Activated CD4-positive, alpha-beta T cell treated with anti-CD3 and anti-CD28 coated beads, Interleukin-2, amount 10 ng/mL, durations not matched to agents 24 days and 14 days (primary cell): ENCODE results near the gene GTF2H2C. TPM values are rescaled to one million over a fixed set of nuclear protein-coding genes. Genes with fewer than 3 reads are reported as not detected.
A peak's percentile ranks its signal among the peaks of the same experiment; 100 is the strongest.
"Not testable (repeated sequence)": the region's sequence is repeated elsewhere in the genome, so short reads cannot be mapped to it uniquely, and the experiment has no call there.

Experiments
- DNase-seq: peaks from one replicate; pipeline ENCODE4 v3.0.0; 2022
- H3K27ac Mint-ChIP-seq: one replicate; pipeline ENCODE4 v1.8.0; 2022; ENCODE audit warnings: mild to moderate bottlenecking, mixed read lengths
- H3K27me3 Mint-ChIP-seq: one replicate; pipeline ENCODE4 v1.8.0; 2022; ENCODE audit warnings: mixed read lengths
- H3K36me3 Mint-ChIP-seq: one replicate; pipeline ENCODE4 v1.8.0; 2022; ENCODE audit warnings: low read depth, mild to moderate bottlenecking, mixed read lengths
- H3K4me1 Mint-ChIP-seq: one replicate; pipeline ENCODE4 v1.8.0; 2021; ENCODE audit warnings: mixed read lengths
- H3K4me3 Mint-ChIP-seq: one replicate; pipeline ENCODE4 v1.8.0; 2022; ENCODE audit warnings: mild to moderate bottlenecking, moderate library complexity, mixed read lengths
- H3K9me3 Mint-ChIP-seq: one replicate; pipeline ENCODE4 v1.8.0; 2021; ENCODE audit warnings: mixed read lengths
- intact Hi-C: fragments of 100-400 bp; cut with micrococcal nuclease; formaldehyde crosslinking; loops from one replicate; pipeline ENCODE4 v1.15.1; 2023
- total RNA-seq: library from RNA; stranded (reverse); gene quantifications from 2 replicates; pipeline ENCODE4 v1.2.3, GENCODE V29; 2022

The GTF2H2C gene
- 63.3 and 66.5 TPM in 2 replicates for total RNA-seq

DNA sequence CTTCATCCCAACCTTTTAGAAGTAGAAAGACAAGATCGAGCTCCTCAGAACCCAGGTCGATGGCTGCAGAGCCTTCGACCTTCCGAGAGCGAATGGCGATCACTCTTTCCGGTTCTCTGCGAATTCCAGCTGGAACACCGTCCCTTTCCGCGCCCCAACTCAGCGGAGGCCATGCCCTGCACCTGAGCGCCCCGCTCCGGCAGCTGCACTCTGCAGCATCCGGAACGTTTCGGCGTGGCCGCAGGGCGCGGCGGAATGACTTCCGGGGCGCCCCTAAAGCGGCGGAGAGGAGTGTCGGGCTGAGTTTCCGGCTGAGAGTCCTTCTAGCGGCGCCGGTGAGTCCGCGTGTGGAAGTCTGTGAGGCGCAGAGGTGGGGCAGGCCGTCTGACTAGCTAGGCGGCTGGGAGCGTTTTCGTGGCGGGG lies at the start of gene GTF2H2C:
GTF2H2C (plus strand) TSS at position 284 of the 423 bp plus-strand sequence. CDS start 4,942 bp downstream, outside the sequence.
- H3K36me3 Mint-ChIP-seq, H3K9me3 Mint-ChIP-seq, H3K27me3 Mint-ChIP-seq, intact Hi-C loops, H3K4me1 Mint-ChIP-seq: not testable (repeated sequence)
- peak within 1 kb of the TSS; percentile 86 for H3K4me3 Mint-ChIP-seq
- H3K27ac Mint-ChIP-seq, result peak within 1 kb of the TSS; percentile 89
- peak; percentile 93 for DNase-seq

DNA sequence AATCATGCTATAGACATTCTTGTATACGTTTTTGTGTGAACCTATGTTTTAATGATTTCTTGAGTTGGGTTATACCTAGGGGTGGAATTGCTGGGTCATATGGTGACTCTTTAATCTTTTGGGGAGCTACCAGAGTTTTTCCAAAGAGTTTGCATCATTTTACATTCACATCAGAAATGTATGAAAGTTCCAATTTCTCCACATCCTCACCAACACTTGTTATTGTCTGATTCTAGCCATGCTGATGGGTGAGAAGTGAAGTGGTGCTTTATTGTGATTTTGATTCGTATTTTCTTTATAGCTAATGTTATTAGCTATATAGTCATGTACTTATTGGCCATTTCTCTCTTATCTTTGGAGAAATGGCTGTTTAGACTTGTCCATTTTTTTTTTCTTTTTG lies 49.3 kb upstream of the GTF2H2C start:
- DNase-seq, result no peak
- Mint-ChIP-seq H3K4me1 (no peaks in the 10 kb centered on the region), H3K4me3 (no peak overlapping the region), H3K27me3 (peaks cover 7% of the 10 kb centered on the region), H3K9me3 (no peaks in the 10 kb centered on the region), H3K36me3 (no peaks in the 10 kb centered on the region), H3K27ac (no peak overlapping the region)
- intact Hi-C loops, result no loop called here

DNA sequence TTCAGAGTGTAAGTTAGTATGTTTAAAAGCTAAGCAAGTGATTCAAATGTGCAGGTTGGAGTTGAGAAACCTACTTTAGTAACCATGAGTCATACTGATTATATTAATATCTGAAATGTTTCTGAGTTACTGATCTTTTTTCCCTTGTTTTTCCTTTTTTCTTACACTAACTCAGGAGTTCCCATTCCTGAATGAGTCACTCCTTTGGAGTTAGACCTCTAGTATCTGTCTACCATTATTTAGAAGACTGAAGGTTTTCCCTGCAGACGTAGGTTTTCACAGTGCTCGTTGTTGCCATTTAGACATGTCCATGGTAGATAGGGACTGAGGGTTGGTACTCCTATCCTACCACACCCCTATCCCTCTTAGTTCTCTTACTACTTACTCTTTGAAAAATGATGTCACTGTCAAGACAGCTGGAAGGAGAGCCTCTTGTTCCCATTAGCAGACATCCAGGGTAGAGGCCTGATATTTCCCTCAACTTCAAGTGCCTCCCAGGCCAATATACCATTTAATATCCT lies 47.2 kb upstream of the GTF2H2C start:
- H3K27me3 Mint-ChIP-seq, result peaks cover 7% of the 10 kb centered on the region
- no peak overlapping the region for H3K27ac Mint-ChIP-seq
- no peaks in the 10 kb centered on the region for H3K4me1 Mint-ChIP-seq
- intact Hi-C loops, result no loop called here
- no peaks in the 10 kb centered on the region for H3K9me3 Mint-ChIP-seq
- DNase-seq, result no peak
- H3K36me3 Mint-ChIP-seq, result no peaks in the 10 kb centered on the region
- no peak overlapping the region for H3K4me3 Mint-ChIP-seq

DNA sequence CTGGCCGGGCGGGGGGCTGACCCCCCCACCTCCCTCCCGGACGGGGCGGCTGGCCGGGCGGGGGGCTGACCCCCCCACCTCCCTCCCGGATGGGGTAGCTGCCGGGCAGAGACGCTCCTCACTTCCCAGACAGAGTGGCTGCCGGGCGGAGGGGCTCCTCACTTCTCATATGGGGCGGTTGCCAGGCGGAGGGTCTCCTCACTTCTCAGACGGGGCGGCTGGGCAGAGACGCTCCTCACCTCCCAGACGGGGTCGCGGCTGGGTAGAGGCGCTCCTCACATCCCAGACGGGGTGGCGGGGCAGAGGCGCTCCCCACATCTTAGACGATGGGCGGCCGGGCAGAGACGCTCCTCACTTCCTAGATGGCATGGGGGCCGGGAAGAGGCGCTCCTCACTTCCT lies 44.4 kb upstream of the GTF2H2C start:
- H3K27me3 Mint-ChIP-seq, intact Hi-C loops, H3K36me3 Mint-ChIP-seq, H3K27ac Mint-ChIP-seq, H3K9me3 Mint-ChIP-seq, H3K4me1 Mint-ChIP-seq, DNase-seq, H3K4me3 Mint-ChIP-seq: not testable (repeated sequence)

DNA sequence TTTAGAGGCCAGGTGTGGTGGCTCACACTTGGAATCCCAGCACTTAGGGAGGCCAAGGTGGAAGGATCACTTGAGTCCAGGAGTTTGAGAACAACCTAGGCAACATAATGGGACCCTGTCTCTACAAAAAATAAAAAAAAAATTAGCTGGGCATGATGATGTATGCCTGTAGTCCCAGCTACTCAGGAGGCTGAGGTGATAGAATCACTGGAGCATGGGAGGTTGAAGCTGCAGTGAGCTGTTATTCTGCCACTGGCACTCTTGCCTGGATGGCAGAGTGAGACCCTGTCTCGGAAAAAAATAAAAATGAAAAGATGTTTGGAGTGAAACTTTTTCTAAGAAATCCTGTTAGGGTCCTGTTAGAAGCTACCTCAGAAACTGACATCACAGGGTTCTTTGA lies 43.2 kb upstream of the GTF2H2C start:
- no peaks in the 10 kb centered on the region for H3K36me3 Mint-ChIP-seq
- no peak overlapping the region for H3K27ac Mint-ChIP-seq

DNA sequence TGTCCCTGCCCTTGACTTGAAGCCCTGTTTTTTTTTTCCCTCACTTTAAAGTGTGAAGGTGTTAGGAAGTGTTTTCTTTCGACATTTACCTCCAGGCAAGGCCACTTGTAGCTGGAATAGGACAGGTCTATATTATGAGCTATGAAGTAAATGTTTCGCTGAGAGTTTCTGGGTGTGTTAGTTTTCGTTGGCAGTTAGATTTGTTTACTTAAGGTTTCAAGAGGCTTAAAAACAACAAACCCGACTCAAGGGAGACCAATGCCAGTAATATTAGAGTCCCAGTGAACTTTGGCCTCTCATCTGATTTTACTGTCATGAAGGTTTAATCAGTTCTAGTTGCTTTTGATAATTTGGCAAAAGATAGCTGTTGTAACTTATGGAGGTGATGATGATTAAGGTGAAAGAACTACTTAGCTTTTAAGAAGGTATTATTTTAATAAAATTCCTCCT lies 42.2 kb upstream of the GTF2H2C start:
- H3K36me3 Mint-ChIP-seq, result no peaks in the 10 kb centered on the region
- intact Hi-C loops, result no loop called here
- no peaks in the 10 kb centered on the region for H3K9me3 Mint-ChIP-seq
- H3K4me3 Mint-ChIP-seq, result no peak overlapping the region
- no peak overlapping the region for H3K27ac Mint-ChIP-seq
- H3K4me1 Mint-ChIP-seq, result no peaks in the 10 kb centered on the region
- DNase-seq, result no peak
- H3K27me3 Mint-ChIP-seq, result peaks cover 3% of the 10 kb centered on the region

More for the DNA sequence above, 43.2 kb upstream of the GTF2H2C start:
- no peak for DNase-seq
- no peaks in the 10 kb centered on the region for H3K4me1 Mint-ChIP-seq
- no peaks in the 10 kb centered on the region for H3K9me3 Mint-ChIP-seq
- intact Hi-C loops, result no loop called here
- peaks cover 7% of the 10 kb centered on the region for H3K27me3 Mint-ChIP-seq
- H3K4me3 Mint-ChIP-seq, result no peak overlapping the region

DNA sequence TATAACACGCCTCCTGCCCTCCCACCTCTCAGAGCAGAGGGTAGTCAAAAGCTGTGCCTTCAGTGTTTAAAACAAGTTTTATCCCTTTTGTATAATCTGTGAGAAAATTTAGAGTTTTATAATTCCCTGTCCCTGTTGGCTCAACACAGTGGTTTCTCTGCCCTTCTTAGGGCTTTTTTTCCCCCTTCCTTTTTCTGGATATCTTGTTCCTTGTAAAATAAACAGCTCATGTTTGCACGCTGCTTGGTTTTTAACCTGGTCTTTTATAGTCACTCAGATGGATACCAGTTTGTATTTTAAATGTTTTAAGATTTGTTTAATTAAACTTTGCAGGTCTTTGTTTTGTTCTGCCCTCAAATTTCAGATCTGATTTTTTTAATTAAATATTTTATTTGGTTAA lies 40.7 kb upstream of the GTF2H2C start:
- Mint-ChIP-seq H3K27me3 (no peaks in the 10 kb centered on the region), H3K4me1 (no peaks in the 10 kb centered on the region), H3K27ac (no peak overlapping the region), H3K4me3 (no peak overlapping the region), H3K9me3 (no peaks in the 10 kb centered on the region), H3K36me3 (no peaks in the 10 kb centered on the region)
- DNase-seq, result no peak
- intact Hi-C loops, result no loop called here

DNA sequence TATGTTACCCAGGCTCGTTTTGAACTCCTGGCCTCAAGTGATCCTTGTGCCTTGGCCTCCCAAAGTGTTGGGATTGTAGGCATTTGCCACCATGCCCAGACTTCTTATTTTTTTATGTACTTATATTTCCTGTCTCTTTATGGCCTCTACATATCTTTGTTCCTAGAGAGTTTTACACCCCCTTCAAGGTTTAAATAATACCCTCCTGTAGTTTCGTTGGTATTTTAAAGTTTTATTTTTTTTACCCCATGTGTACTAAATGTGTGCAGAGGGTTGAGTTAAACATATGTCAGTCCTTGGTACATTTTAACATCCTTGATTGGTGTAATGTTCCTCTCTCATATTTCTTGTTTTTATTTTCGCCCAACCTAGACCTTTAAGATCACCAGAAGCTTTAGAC lies 38.0 kb upstream of the GTF2H2C start:
- no peak for DNase-seq
- Mint-ChIP-seq H3K27ac (no peak overlapping the region), H3K4me1 (no peaks in the 10 kb centered on the region), H3K27me3 (no peaks in the 10 kb centered on the region), H3K4me3 (no peak overlapping the region), H3K36me3 (no peaks in the 10 kb centered on the region), H3K9me3 (no peaks in the 10 kb centered on the region)
- intact Hi-C loops, result no loop called here

DNA sequence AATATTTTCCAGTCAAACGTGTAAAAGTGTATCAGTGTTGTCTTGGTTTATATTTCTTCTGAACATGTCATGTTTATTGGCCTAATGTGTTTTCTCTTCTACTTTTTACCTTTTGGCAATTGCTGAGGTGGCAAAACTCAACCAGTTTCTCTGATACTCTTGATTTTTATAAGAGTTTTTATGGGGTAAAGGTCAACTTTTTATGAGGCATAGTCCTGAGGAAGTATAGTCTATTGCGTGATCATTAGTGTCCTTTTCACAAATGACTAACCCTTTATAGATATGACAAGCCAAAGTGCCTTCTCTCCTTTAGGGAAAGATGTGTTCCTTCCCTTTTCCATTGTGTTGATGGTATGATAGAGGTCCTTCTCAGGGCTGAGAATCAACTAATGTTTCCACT lies 34.5 kb upstream of the GTF2H2C start:
- DNase-seq, result no peak
- Mint-ChIP-seq H3K4me1 (no peaks in the 10 kb centered on the region), H3K4me3 (no peak overlapping the region)

DNA sequence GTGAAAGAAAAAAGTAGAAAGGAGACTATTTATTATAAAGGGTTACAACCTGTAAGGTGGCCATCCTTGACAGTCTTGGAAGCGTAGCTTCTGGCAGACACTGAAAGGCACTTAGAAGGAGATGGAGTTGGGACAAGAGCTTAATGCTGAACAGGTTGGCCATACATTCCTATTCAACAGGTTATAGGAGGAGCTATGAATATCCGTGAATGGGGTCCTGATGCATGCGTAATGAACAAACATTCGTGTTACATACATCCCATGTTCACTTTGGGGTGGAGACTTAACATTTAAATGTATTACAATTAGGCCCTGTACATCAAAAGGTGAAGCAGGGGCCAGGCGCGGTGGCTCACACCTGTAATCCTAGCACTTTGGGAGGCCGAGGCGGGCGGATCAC lies 33.3 kb upstream of the GTF2H2C start:
- H3K4me3 Mint-ChIP-seq, result no peak overlapping the region
- intact Hi-C loops, result no loop called here
- no peaks in the 10 kb centered on the region for H3K9me3 Mint-ChIP-seq
- H3K27me3 Mint-ChIP-seq, result peaks cover 14% of the 10 kb centered on the region
- H3K4me1 Mint-ChIP-seq, result no peaks in the 10 kb centered on the region
- no peaks in the 10 kb centered on the region for H3K36me3 Mint-ChIP-seq
- no peak overlapping the region for H3K27ac Mint-ChIP-seq
- DNase-seq, result no peak

More for the DNA sequence above, 34.5 kb upstream of the GTF2H2C start:
- Mint-ChIP-seq H3K9me3 (no peaks in the 10 kb centered on the region), H3K27me3 (peaks cover 6% of the 10 kb centered on the region), H3K27ac (no peak overlapping the region), H3K36me3 (no peaks in the 10 kb centered on the region)
- intact Hi-C loops, result no loop called here

DNA sequence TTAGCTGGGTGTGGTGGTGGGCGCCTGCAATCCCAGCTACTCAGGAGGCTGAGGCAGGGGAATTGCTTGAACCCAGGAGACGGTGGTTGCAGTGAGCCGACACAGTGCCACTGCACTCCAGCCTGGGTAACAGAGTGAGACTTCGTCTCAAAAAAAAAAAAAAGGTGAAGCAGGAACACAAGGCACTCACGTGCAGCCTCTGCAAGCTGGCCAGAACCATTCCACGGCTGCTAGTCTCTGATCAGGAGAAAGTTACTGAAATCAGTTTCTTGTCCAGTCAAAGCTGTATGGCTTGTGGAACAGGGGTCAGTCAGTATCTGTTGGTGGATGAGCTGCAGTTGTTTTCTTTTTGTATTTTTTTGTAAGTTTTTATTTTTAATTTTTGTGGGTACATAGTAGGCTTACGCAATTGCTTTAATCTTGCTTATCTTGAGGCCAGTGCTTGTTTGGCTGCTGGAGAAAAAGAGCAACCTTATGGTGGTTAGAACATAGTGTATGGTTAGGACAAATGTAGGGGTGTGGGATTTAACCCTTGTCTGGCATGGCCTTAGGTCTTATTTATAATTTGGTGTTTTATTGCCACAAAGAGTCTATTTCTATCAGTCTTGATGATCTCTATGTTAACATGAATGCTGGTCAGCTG lies 32.7 kb upstream of the GTF2H2C start:
- intact Hi-C loops, result no loop called here
- no peaks in the 10 kb centered on the region for H3K4me1 Mint-ChIP-seq

DNA sequence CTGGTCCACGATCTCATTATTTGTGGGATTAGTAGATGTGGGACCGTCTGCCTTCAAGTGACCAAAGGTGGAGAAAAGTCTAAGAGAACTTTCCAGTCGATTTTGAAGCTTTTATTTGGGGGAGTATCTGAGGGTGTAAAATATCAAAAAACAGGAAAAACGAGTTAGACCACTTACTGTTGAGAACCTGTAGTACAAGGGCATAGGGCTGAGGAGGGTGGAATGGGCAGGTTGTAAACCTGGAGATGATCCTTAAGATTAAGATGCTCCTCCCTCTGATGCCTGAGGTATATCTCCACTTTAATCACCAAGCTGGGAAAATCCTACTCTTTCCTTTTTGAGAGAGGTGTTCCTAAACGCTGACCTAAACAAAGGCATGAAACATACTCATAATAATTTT lies 32.0 kb upstream of the GTF2H2C start:
- no peak overlapping the region for H3K27ac Mint-ChIP-seq
- peaks cover 17% of the 10 kb centered on the region for H3K27me3 Mint-ChIP-seq
- H3K9me3 Mint-ChIP-seq, result no peaks in the 10 kb centered on the region
- no peaks in the 10 kb centered on the region for H3K36me3 Mint-ChIP-seq
- intact Hi-C loops, result no loop called here
- DNase-seq, result no peak
- no peak overlapping the region for H3K4me3 Mint-ChIP-seq
- no peaks in the 10 kb centered on the region for H3K4me1 Mint-ChIP-seq

More for the DNA sequence above, 32.7 kb upstream of the GTF2H2C start:
- no peak for DNase-seq
- no peak overlapping the region for H3K4me3 Mint-ChIP-seq
- no peaks in the 10 kb centered on the region for H3K36me3 Mint-ChIP-seq
- H3K27me3 Mint-ChIP-seq, result peaks cover 17% of the 10 kb centered on the region
- no peaks in the 10 kb centered on the region for H3K9me3 Mint-ChIP-seq
- H3K27ac Mint-ChIP-seq, result no peak overlapping the region

DNA sequence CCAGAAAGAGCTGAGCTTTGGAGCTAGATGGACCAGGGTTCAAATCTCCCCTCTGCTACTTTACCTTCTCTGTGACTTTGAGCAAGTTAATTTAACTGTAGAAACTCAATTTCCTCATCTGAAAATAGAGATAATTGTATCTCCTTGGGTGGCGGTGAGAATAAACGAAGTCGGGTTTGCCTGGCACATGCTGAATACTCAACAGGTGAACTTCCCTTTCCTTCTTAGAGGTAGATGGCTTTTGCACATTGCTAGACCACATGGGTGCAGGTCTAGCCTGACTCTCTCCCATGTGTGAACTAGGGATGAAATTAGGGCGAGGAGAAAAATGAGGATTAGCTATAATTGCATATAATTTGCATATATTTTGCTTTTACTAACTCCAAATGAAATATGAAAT lies 31.4 kb upstream of the GTF2H2C start:
- Mint-ChIP-seq H3K9me3 (no peaks in the 10 kb centered on the region), H3K36me3 (no peaks in the 10 kb centered on the region), H3K4me1 (no peaks in the 10 kb centered on the region), H3K27ac (no peak overlapping the region), H3K27me3 (peaks cover 17% of the 10 kb centered on the region), H3K4me3 (no peak overlapping the region)
- DNase-seq, result no peak
- intact Hi-C loops, result no loop called here

DNA sequence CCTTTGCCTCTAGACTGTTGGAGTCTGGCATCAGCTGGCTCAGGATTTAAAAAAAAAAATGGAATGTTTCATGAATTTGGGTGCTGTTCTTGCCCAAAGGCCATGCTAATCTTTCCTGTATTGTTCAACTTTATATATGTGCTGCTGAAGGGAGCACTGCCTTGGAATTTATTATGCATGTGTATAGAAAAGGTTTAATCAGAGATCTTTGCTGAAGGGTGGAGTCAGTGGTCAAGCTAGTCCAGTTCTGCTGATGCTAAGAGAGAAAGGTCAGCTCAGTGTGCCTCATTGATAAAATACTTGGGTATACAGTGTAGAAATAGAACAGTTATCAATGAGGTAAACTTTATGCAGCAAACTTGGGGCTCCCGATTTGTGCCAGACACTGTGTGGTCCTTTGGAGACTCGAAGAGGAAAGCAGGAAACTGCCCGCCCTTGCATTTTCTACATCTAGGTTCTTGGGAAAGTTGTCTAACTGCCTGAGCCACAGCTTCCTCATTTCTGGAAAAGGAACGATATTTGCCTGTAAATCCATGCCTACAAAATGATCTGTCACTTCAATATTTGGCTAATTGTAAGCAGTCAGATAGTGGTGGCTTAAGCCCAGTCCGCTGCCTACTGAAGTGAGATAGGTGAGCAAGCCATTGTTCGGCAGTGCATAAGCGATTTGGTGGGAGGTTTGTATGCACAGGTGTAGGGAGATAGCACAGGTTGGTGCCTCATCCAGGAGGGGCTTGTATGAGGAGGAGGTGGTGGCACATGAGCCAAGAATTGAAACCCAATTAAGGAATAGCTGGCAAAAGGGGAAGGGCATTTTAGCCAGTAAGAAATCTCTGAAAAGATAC lies 29.2 kb upstream of the GTF2H2C start:
- no peaks in the 10 kb centered on the region for H3K36me3 Mint-ChIP-seq
- intact Hi-C loops, result no loop called here

More for the DNA sequence above, 29.2 kb upstream of the GTF2H2C start:
- peaks cover 17% of the 10 kb centered on the region for H3K27me3 Mint-ChIP-seq
- no peak overlapping the region for H3K27ac Mint-ChIP-seq
- H3K9me3 Mint-ChIP-seq, result no peaks in the 10 kb centered on the region
- H3K4me3 Mint-ChIP-seq, result no peak overlapping the region
- no peaks in the 10 kb centered on the region for H3K4me1 Mint-ChIP-seq
- DNase-seq, result no peak
